K562 (cell line): ENCODE measurements around the gene LRRC27. TPM values are rescaled to one million over a fixed set of nuclear protein-coding genes. Genes with fewer than 3 reads are reported as not detected.

Experiments used
- SREBF2 ChIP-seq: sonication (generic); formaldehyde crosslinking; IDR thresholded peaks from 2 replicates; pipeline ENCODE4 v1.4.0; 2020; ENCODE audit warnings: mild to moderate bottlenecking, missing genetic modification reagents
- SRSF1 ChIP-seq: fragments of 200-400 bp; formaldehyde crosslinking; IDR thresholded peaks from 2 replicates; pipeline ENCODE4 v1.6.1; 2017; ENCODE audit warnings: mild to moderate bottlenecking, low read depth, low read length, moderate library complexity
- ZNF239 ChIP-seq: fragments of 250-450 bp; sonication (Bioruptor Pico); IDR thresholded peaks from 2 replicates; pipeline ENCODE4 v1.4.0; 2020; ENCODE audit warnings: mild to moderate bottlenecking
- ZNF347 ChIP-seq: fragments of 450-650 bp; formaldehyde crosslinking; IDR thresholded peaks from 2 replicates; pipeline ENCODE4 v1.4.0; 2020; ENCODE audit warnings: low read depth, mild to moderate bottlenecking, moderate library complexity
- polyA plus RNA-seq, 8 experiments: library from polyadenylated mRNA; depleted of rRNA in 4 of 8; stranded (reverse) in 5 of 8; unstranded in 3 of 8; fragments of >200 nt; fragmentation: Nextera tagmentation in 2 of 8; fragmentation: Illumina TruSeq in 1 of 8; extraction: Ambion mirVana in 2 of 8; extraction: Trizol in 1 of 8; gene quantifications; 2 replicates each; pipeline versions ENCODE4 v1.2.1 to v1.2.3, GENCODE V29; 2011 to 2014; ENCODE audit warnings: inconsistent platforms in 1 of 8, missing spikeins in 1 of 8
- total RNA-seq, 7 experiments: library from RNA; depleted of rRNA in 6 of 7; stranded (reverse); fragments of >200 nt in 6 of 7; fragmentation: Illumina TruSeq in 2 of 7; extraction: Trizol in 2 of 7; gene quantifications; 2 replicates each; pipeline versions ENCODE4 v1.2.1 to v1.2.3, GENCODE V29; 2011 to 2021; ENCODE audit warnings: low replicate concordance in 1 of 7
- TF ChIP-seq, protein P1 (sequence below): fragments of 450-650 bp; formaldehyde crosslinking; IDR thresholded peaks from 2 replicates; pipeline ENCODE4 v1.4.0; 2020; ENCODE audit warnings: mild to moderate bottlenecking
- TF ChIP-seq, protein P2 (sequence below): fragments of 450-650 bp; IDR thresholded peaks from 2 replicates; pipeline ENCODE4 v1.6.1; 2016; ENCODE audit warnings: low read depth

The LRRC27 gene
- total and polyA plus RNA-seq, 9 of the 15 experiments (the other 6 are each of a cell fraction or from before 2014, with no cell fraction given), result 0.10 to 2.7 (median 1.4) TPM

GRCh38 chr10:132313305-132313704, 18.7 kb upstream of the LRRC27 start (continued):
- TF ChIP-seq, protein P1, sequence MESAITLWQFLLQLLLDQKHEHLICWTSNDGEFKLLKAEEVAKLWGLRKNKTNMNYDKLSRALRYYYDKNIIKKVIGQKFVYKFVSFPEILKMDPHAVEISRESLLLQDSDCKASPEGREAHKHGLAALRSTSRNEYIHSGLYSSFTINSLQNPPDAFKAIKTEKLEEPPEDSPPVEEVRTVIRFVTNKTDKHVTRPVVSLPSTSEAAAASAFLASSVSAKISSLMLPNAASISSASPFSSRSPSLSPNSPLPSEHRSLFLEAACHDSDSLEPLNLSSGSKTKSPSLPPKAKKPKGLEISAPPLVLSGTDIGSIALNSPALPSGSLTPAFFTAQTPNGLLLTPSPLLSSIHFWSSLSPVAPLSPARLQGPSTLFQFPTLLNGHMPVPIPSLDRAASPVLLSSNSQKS (CRISPR knock-in tag), result no peak
- TF ChIP-seq SREBF2 (CRISPR knock-in tag), result no peak
- no peak for TF ChIP-seq SRSF1
- TF ChIP-seq ZNF239, result no peak
- TF ChIP-seq ZNF347 (CRISPR knock-in tag), result no peak
- TF ChIP-seq, protein P2, sequence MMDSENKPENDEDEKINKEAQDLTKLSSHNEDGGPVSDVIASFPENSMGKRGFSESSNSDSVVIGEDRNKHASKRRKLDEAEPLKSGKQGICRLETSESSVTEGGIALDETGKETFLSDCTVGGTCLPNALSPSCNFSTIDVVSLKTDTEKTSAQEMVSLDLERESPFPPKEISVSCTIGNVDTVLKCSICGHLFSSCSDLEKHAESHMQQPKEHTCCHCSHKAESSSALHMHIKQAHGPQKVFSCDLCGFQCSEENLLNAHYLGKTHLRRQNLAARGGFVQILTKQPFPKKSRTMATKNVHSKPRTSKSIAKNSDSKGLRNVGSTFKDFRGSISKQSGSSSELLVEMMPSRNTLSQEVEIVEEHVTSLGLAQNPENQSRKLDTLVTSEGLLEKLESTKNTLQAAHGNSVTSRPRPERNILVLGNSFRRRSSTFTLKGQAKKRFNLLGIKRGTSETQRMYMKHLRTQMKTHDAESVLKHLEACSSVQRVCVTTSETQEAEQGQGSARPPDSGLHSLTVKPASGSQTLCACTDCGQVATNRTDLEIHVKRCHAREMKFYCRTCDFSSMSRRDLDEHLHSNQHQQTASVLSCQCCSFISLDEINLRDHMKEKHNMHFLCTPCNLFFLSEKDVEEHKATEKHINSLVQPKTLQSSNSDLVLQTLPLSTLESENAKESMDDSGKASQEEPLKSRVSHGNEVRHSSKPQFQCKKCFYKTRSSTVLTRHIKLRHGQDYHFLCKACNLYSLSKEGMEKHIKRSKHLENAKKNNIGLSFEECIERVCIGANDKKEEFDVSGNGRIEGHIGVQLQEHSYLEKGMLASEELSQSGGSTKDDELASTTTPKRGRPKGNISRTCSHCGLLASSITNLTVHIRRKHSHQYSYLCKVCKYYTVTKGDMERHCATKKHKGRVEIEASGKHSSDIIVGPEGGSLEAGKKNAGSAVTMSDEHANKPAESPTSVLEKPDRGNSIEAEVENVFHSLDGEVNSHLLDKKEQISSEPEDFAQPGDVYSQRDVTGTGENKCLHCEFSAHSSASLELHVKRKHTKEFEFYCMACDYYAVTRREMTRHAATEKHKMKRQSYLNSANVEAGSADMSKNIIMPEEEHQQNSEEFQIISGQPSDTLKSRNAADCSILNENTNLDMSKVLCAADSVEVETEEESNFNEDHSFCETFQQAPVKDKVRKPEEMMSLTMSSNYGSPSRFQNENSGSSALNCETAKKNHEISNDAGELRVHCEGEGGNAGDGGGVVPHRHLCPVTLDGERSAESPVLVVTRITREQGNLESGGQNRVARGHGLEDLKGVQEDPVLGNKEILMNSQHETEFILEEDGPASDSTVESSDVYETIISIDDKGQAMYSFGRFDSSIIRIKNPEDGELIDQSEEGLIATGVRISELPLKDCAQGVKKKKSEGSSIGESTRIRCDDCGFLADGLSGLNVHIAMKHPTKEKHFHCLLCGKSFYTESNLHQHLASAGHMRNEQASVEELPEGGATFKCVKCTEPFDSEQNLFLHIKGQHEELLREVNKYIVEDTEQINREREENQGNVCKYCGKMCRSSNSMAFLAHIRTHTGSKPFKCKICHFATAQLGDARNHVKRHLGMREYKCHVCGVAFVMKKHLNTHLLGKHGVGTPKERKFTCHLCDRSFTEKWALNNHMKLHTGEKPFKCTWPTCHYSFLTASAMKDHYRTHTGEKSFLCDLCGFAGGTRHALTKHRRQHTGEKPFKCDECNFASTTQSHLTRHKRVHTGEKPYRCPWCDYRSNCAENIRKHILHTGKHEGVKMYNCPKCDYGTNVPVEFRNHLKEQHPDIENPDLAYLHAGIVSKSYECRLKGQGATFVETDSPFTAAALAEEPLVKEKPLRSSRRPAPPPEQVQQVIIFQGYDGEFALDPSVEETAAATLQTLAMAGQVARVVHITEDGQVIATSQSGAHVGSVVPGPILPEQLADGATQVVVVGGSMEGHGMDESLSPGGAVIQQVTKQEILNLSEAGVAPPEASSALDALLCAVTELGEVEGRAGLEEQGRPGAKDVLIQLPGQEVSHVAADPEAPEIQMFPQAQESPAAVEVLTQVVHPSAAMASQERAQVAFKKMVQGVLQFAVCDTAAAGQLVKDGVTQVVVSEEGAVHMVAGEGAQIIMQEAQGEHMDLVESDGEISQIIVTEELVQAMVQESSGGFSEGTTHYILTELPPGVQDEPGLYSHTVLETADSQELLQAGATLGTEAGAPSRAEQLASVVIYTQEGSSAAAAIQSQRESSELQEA, result no peak
